Activated effector memory CD4-positive, alpha-beta T cell treated with anti-CD3 and anti-CD28 coated beads, Interleukin-2, amount 50 U/mL, for 16 hours (primary cell): ENCODE measurements around the gene DOK1.

Source experiments
- DNase-seq: peaks from one replicate; pipeline ENCODE4 v3.0.0-alpha.2; 2020

Gene DOK1

GRCh38 chr2:74603282-74604000 lies 48.9 kb downstream of the DOK1 start:
- no peak for DNase-seq

GRCh38 chr2:74606927-74607326 lies 52.4 kb downstream of the DOK1 start:
- DNase-seq: no peak
